Osteocyte (in vitro differentiated cells): ENCODE measurements around the gene AVPR1B. TPM values are rescaled to one million over a fixed set of nuclear protein-coding genes. Genes with fewer than 3 reads are reported as not detected.

ENCODE experiments used
- DNase-seq: peaks from one replicate; pipeline ENCODE4 v3.0.0; 2021; ENCODE audit warnings: mixed read lengths; ENCODE audit not compliant: unreplicated experiment; ENCODE audit errors: extremely low spot score
- H3K27ac Mint-ChIP-seq: one replicate; pipeline ENCODE4 v1.8.0; 2021; ENCODE audit warnings: mild to moderate bottlenecking, mixed read lengths; ENCODE audit not compliant: unreplicated experiment
- H3K27me3 Mint-ChIP-seq: one replicate; pipeline ENCODE4 v1.8.0; 2021; ENCODE audit warnings: mixed read lengths; ENCODE audit not compliant: unreplicated experiment
- H3K36me3 Mint-ChIP-seq: one replicate; pipeline ENCODE4 v1.8.0; 2021; ENCODE audit warnings: mixed read lengths; ENCODE audit not compliant: unreplicated experiment
- H3K4me1 Mint-ChIP-seq: one replicate; pipeline ENCODE4 v1.8.0; 2021; ENCODE audit warnings: mixed read lengths; ENCODE audit not compliant: unreplicated experiment
- H3K4me3 Mint-ChIP-seq: one replicate; pipeline ENCODE4 v1.8.0; 2021; ENCODE audit warnings: mild to moderate bottlenecking, moderate library complexity, mixed read lengths; ENCODE audit not compliant: unreplicated experiment
- H3K9me3 Mint-ChIP-seq: one replicate; pipeline ENCODE4 v1.8.0; 2021; ENCODE audit warnings: mixed read lengths; ENCODE audit not compliant: unreplicated experiment
- CTCF ChIP-seq: fragments of 200-600 bp; sonication (generic); IDR thresholded peaks from 2 replicates; pipeline ENCODE4 v1.5.0; 2021; ENCODE audit warnings: antibody characterized with exemption, mild to moderate bottlenecking, moderate library complexity
- total RNA-seq: library from RNA; stranded (reverse); gene quantifications from 2 replicates; pipeline ENCODE4 v1.2.1, GENCODE V29; 2021

Gene AVPR1B
- total RNA-seq, 1 donor from 2014 or later, result not detected

GRCh38 chr1:206098242-206098919 is 18.8 kb downstream of the AVPR1B start:
- Mint-ChIP-seq H3K27me3 (peaks cover 76% of the 10 kb centered on the region), H3K27ac (no peak overlapping the region), H3K36me3 (no peaks in the 10 kb centered on the region), H3K4me1 (no peaks in the 10 kb centered on the region), H3K4me3 (no peak overlapping the region), H3K9me3 (no peaks in the 10 kb centered on the region)
- no peak for DNase-seq
- no peak for TF ChIP-seq CTCF

GRCh38 chr1:206097381-206097780 is 19.8 kb downstream of the AVPR1B start:
- TF ChIP-seq CTCF, result no peak
- Mint-ChIP-seq H3K4me3 (no peak overlapping the region), H3K36me3 (no peaks in the 10 kb centered on the region), H3K27me3 (peaks cover 76% of the 10 kb centered on the region), H3K27ac (no peak overlapping the region), H3K9me3 (no peaks in the 10 kb centered on the region), H3K4me1 (no peaks in the 10 kb centered on the region)
- no peak for DNase-seq

GRCh38 chr1:206094024-206094423 is 23.2 kb downstream of the AVPR1B start:
- Mint-ChIP-seq H3K4me1 (no peaks in the 10 kb centered on the region), H3K4me3 (no peak overlapping the region), H3K27ac (no peak overlapping the region), H3K36me3 (no peaks in the 10 kb centered on the region), H3K9me3 (no peaks in the 10 kb centered on the region), H3K27me3 (peaks cover 60% of the 10 kb centered on the region)
- TF ChIP-seq CTCF, result no peak
- no peak for DNase-seq

- Mint-ChIP-seq H3K27me3 (peaks cover 55% of the 10 kb centered on the region), H3K9me3 (no peaks in the 10 kb centered on the region), H3K4me3 (no peak overlapping the region), H3K36me3 (no peaks in the 10 kb centered on the region), H3K27ac (no peak overlapping the region), H3K4me1 (no peaks in the 10 kb centered on the region)
- no peak for DNase-seq
- TF ChIP-seq CTCF, result no peak
Observed at GRCh38 chr1:206089341-206089740, 27.8 kb downstream of the AVPR1B start.

GRCh38 chr1:206087091-206087490 is 30.1 kb downstream of the AVPR1B start:
- H3K27ac Mint-ChIP-seq, result no peak overlapping the region
- TF ChIP-seq CTCF, result no peak
- no peaks in the 10 kb centered on the region for H3K36me3 Mint-ChIP-seq
- no peaks in the 10 kb centered on the region for H3K4me1 Mint-ChIP-seq
- H3K4me3 Mint-ChIP-seq, result no peak overlapping the region
- no peaks in the 10 kb centered on the region for H3K9me3 Mint-ChIP-seq
- peaks cover 48% of the 10 kb centered on the region for H3K27me3 Mint-ChIP-seq
- no peak for DNase-seq
